Activated naive CD4-positive, alpha-beta T cell treated with anti-CD3 and anti-CD28 coated beads, Interleukin-2, amount 10 ng/mL, durations not matched to agents 7 days and 5 days (primary cell): ENCODE measurements around the gene CLDN19.

ENCODE experiments used
- CTCF ChIA-PET: fragments of 350-600 bp; sonication (Branson Sonifier 250); formaldehyde crosslinking; loops from one replicate; lab custom pipeline; 2021; ENCODE audit warnings: antibody characterized with exemption; lab: Charles Lee
- DNase-seq: peaks from one replicate; pipeline ENCODE4 v3.0.0-alpha.2; 2020
- H3K27ac Mint-ChIP-seq: one replicate; pipeline ENCODE4 v1.8.0; 2021; ENCODE audit warnings: mild to moderate bottlenecking, moderate library complexity, mixed read lengths
- H3K27me3 Mint-ChIP-seq: one replicate; pipeline ENCODE4 v1.8.0; 2021; ENCODE audit warnings: mild to moderate bottlenecking, mixed read lengths
- H3K36me3 Mint-ChIP-seq: one replicate; pipeline ENCODE4 v1.8.0; 2021; ENCODE audit warnings: mixed read lengths
- H3K4me1 Mint-ChIP-seq: one replicate; pipeline ENCODE4 v1.8.0; 2021; ENCODE audit warnings: mixed read lengths
- H3K4me3 Mint-ChIP-seq: one replicate; pipeline ENCODE4 v1.8.0; 2021; ENCODE audit warnings: mild to moderate bottlenecking, moderate library complexity, mixed read lengths
- H3K9me3 Mint-ChIP-seq: one replicate; pipeline ENCODE4 v1.8.0; 2021; ENCODE audit warnings: mixed read lengths

The CLDN19 gene

GRCh38 chr1:42768172-42768571 lies 28.1 kb upstream of the CLDN19 start:
- no peak overlapping the region for H3K27ac Mint-ChIP-seq
- CTCF ChIA-PET, result interaction anchor here (2.6 kb wide), 1 partner anchor 305 kb away, joined by 11 read pairs; no protein-coding TSS in a partner anchor
- no peak for DNase-seq
- no peaks in the 10 kb centered on the region for H3K9me3 Mint-ChIP-seq
- no peak overlapping the region for H3K4me3 Mint-ChIP-seq
- H3K27me3 Mint-ChIP-seq, result no peaks in the 10 kb centered on the region
- H3K36me3 Mint-ChIP-seq, result peaks cover 22% of the 10 kb centered on the region
- H3K4me1 Mint-ChIP-seq, result peaks cover 42% of the 10 kb centered on the region

GRCh38 chr1:42767510-42768000 lies 27.5 kb upstream of the CLDN19 start:
- CTCF ChIA-PET, result interaction anchor here (0.8 to 2.6 kb wide), 7 partner anchors 10 to 306 kb away, joined by 3 to 15 read pairs (median 5); no protein-coding TSS in a partner anchor

GRCh38 chr1:42766741-42767509 lies 26.9 kb upstream of the CLDN19 start, which contains the start of the genes C1orf50 and P3H1:
C1orf50 (plus strand) TSS chr1:42767249; CDS start chr1:42767312, 63 bp downstream.
P3H1 (minus strand) TSS chr1:42767028; CDS start chr1:42766971, 57 bp downstream.
- CTCF ChIA-PET, result interaction anchor here (0.8 to 2.6 kb wide), 11 partner anchors 10 to 306 kb away, joined by 3 to 15 read pairs (median 4); no protein-coding TSS in a partner anchor
- Mint-ChIP-seq H3K27me3 (no peaks in the 10 kb centered on the region), H3K4me1 (peaks cover 40% of the 10 kb centered on the region), H3K36me3 (peaks cover 20% of the 10 kb centered on the region), H3K9me3 (no peaks in the 10 kb centered on the region), H3K4me3 (no peak within 1 kb of the TSS), H3K27ac (peak within 1 kb of the TSS; percentile 93)
- DNase-seq, result peak; percentile 100

More at GRCh38 chr1:42767510-42768000, 27.5 kb upstream of the CLDN19 start:
- Mint-ChIP-seq H3K36me3 (peaks cover 19% of the 10 kb centered on the region), H3K27me3 (no peaks in the 10 kb centered on the region), H3K9me3 (no peaks in the 10 kb centered on the region), H3K27ac (peak overlapping the region; percentile 93), H3K4me1 (peaks cover 39% of the 10 kb centered on the region), H3K4me3 (no peak overlapping the region)
- no peak for DNase-seq

- no peak overlapping the region for H3K4me3 Mint-ChIP-seq
- H3K9me3 Mint-ChIP-seq, result no peaks in the 10 kb centered on the region
- peaks cover 40% of the 10 kb centered on the region for H3K4me1 Mint-ChIP-seq
- CTCF ChIA-PET, result interaction anchor here (0.7 to 2.6 kb wide), 16 partner anchors 9 to 623 kb away, joined by 3 to 15 read pairs (median 4); no protein-coding TSS in a partner anchor
- peak; percentile 46 for DNase-seq
- H3K27me3 Mint-ChIP-seq, result no peaks in the 10 kb centered on the region
- peaks cover 21% of the 10 kb centered on the region for H3K36me3 Mint-ChIP-seq
- no peak overlapping the region for H3K27ac Mint-ChIP-seq
These were observed 26.1 kb upstream of the CLDN19 start for GRCh38 chr1:42765832-42766740.

- H3K4me1 Mint-ChIP-seq, result peaks cover 35% of the 10 kb centered on the region
- DNase-seq, result no peak
- H3K4me3 Mint-ChIP-seq, result no peak overlapping the region
- no peaks in the 10 kb centered on the region for H3K9me3 Mint-ChIP-seq
- H3K36me3 Mint-ChIP-seq, result peaks cover 15% of the 10 kb centered on the region
- CTCF ChIA-PET, result interaction anchor here (1.6 kb wide), 1 partner anchor 147 kb away, joined by 4 read pairs; no protein-coding TSS in a partner anchor
- H3K27ac Mint-ChIP-seq, result no peak overlapping the region
- no peaks in the 10 kb centered on the region for H3K27me3 Mint-ChIP-seq
These were observed 25.2 kb upstream of the CLDN19 start for GRCh38 chr1:42765269-42765668.

- H3K27me3 Mint-ChIP-seq, result no peaks in the 10 kb centered on the region
- peaks cover 10% of the 10 kb centered on the region for H3K4me1 Mint-ChIP-seq
- no peak overlapping the region for H3K4me3 Mint-ChIP-seq
- H3K9me3 Mint-ChIP-seq, result no peaks in the 10 kb centered on the region
- DNase-seq, result no peak
- CTCF ChIA-PET, result interaction anchor here (0.7 to 1.1 kb wide), 3 partner anchors 14 to 83 kb away, joined by 3 to 5 read pairs (median 3); no protein-coding TSS in a partner anchor
- no peak overlapping the region for H3K27ac Mint-ChIP-seq
- H3K36me3 Mint-ChIP-seq, result peaks cover 18% of the 10 kb centered on the region
These were observed 22.2 kb upstream of the CLDN19 start for GRCh38 chr1:42762269-42762668.

GRCh38 chr1:42761567-42761966 lies 21.5 kb upstream of the CLDN19 start:
- H3K36me3 Mint-ChIP-seq, result peaks cover 23% of the 10 kb centered on the region
- H3K4me3 Mint-ChIP-seq, result no peak overlapping the region
- no peak overlapping the region for H3K27ac Mint-ChIP-seq
- CTCF ChIA-PET, result interaction anchor here (0.7 to 1.1 kb wide), 2 partner anchors 15 to 83 kb away, joined by 3 to 5 read pairs; no protein-coding TSS in a partner anchor
- H3K27me3 Mint-ChIP-seq, result no peaks in the 10 kb centered on the region
- no peaks in the 10 kb centered on the region for H3K9me3 Mint-ChIP-seq
- H3K4me1 Mint-ChIP-seq, result peaks cover 10% of the 10 kb centered on the region
- DNase-seq, result no peak

GRCh38 chr1:42759114-42759513 lies 19.1 kb upstream of the CLDN19 start:
- CTCF ChIA-PET, result interaction anchor here (0.7 to 1.7 kb wide), 4 partner anchors 12 to 181 kb away, joined by 3 to 5 read pairs (median 3); no protein-coding TSS in a partner anchor
- H3K4me1 Mint-ChIP-seq, result peaks cover 6% of the 10 kb centered on the region
- peaks cover 41% of the 10 kb centered on the region for H3K36me3 Mint-ChIP-seq
- no peaks in the 10 kb centered on the region for H3K9me3 Mint-ChIP-seq
- no peak for DNase-seq
- H3K27ac Mint-ChIP-seq, result no peak overlapping the region
- no peak overlapping the region for H3K4me3 Mint-ChIP-seq
- H3K27me3 Mint-ChIP-seq, result no peaks in the 10 kb centered on the region

GRCh38 chr1:42758641-42759040 lies 18.6 kb upstream of the CLDN19 start:
- H3K9me3 Mint-ChIP-seq, result no peaks in the 10 kb centered on the region
- no peak for DNase-seq
- H3K27me3 Mint-ChIP-seq, result no peaks in the 10 kb centered on the region
- peaks cover 5% of the 10 kb centered on the region for H3K4me1 Mint-ChIP-seq
- no peak overlapping the region for H3K27ac Mint-ChIP-seq
- no peak overlapping the region for H3K4me3 Mint-ChIP-seq
- CTCF ChIA-PET, result interaction anchor here (0.6 to 1.7 kb wide), 5 partner anchors 12 to 915 kb away, joined by 3 to 5 read pairs (median 3); no protein-coding TSS in a partner anchor
- peaks cover 45% of the 10 kb centered on the region for H3K36me3 Mint-ChIP-seq

- DNase-seq, result no peak
- Mint-ChIP-seq H3K9me3 (no peaks in the 10 kb centered on the region), H3K27me3 (no peaks in the 10 kb centered on the region), H3K4me3 (no peak overlapping the region), H3K36me3 (peaks cover 50% of the 10 kb centered on the region), H3K27ac (no peak overlapping the region), H3K4me1 (peaks cover 4% of the 10 kb centered on the region)
- CTCF ChIA-PET, result interaction anchor here (0.6 to 2.3 kb wide), 5 partner anchors 9 to 915 kb away, joined by 3 to 15 read pairs (median 5); partner anchors contain the start of genes C1orf50 and P3H1
These were observed 17.8 kb upstream of the CLDN19 start for GRCh38 chr1:42757892-42758275.

- DNase-seq, result no peak
These were observed 17.2 kb upstream of the CLDN19 start for GRCh38 chr1:42756956-42757891.

GRCh38 chr1:42753070-42753469 lies 13.0 kb upstream of the CLDN19 start:
- Mint-ChIP-seq H3K4me3 (no peak overlapping the region), H3K27me3 (no peaks in the 10 kb centered on the region), H3K9me3 (no peaks in the 10 kb centered on the region), H3K4me1 (no peaks in the 10 kb centered on the region), H3K36me3 (peaks cover 66% of the 10 kb centered on the region), H3K27ac (no peak overlapping the region)
- DNase-seq, result no peak
- CTCF ChIA-PET, result interaction anchor here (1.5 kb wide), 1 partner anchor 16 kb away, joined by 3 read pairs; no protein-coding TSS in a partner anchor

More at GRCh38 chr1:42756956-42757891, 17.2 kb upstream of the CLDN19 start:
- H3K27ac Mint-ChIP-seq, result no peak overlapping the region
- H3K36me3 Mint-ChIP-seq, result peaks cover 55% of the 10 kb centered on the region
- CTCF ChIA-PET, result interaction anchor here (1.1 to 2.3 kb wide), 5 partner anchors 9 to 179 kb away, joined by 3 to 15 read pairs (median 5); partner anchors contain the start of genes C1orf50 and P3H1
- no peaks in the 10 kb centered on the region for H3K27me3 Mint-ChIP-seq
- peaks cover under 1% of the 10 kb centered on the region for H3K4me1 Mint-ChIP-seq
- H3K9me3 Mint-ChIP-seq, result no peaks in the 10 kb centered on the region
- H3K4me3 Mint-ChIP-seq, result no peak overlapping the region
